Measurements from ENCODE around the gene RAP2B.
"Not testable (repeated sequence)": the region's sequence is repeated elsewhere in the genome, so short reads cannot be mapped to it uniquely, and the experiment has no call there.

The RAP2B gene

GRCh38 chr3:153144071-153144470, 18.0 kb upstream of the RAP2B start:
- Histone ChIP-seq H3K4me3 (replicated peaks; ENCODE audit: low read depth, low read length) (no peak overlapping the region), H3K36me3 (ENCODE audit: control insufficient read depth, insufficient read depth, low read length) (no peaks in the 10 kb centered on the region), H3K27me3 (replicated peaks; ENCODE audit: control insufficient read depth, insufficient read depth, low read length) (no peaks in the 10 kb centered on the region)
- no peak for TF ChIP-seq CTCF (IDR thresholded peaks at IDR 0.05; ENCODE audit: insufficient read depth, low read length, poor library complexity, severe bottlenecking)
- DNase-seq (ENCODE audit: extremely low read depth, insufficient read length) = no peak

GRCh38 chr3:153144779-153145178, 17.2 kb upstream of the RAP2B start:
- Histone ChIP-seq H3K36me3 (ENCODE audit: control insufficient read depth, insufficient read depth, low read length) (no peaks in the 10 kb centered on the region), H3K4me3 (replicated peaks; ENCODE audit: low read depth, low read length) (no peak overlapping the region), H3K27me3 (replicated peaks; ENCODE audit: control insufficient read depth, insufficient read depth, low read length) (no peaks in the 10 kb centered on the region)
- no peak for DNase-seq (ENCODE audit: extremely low read depth, insufficient read length)
- TF ChIP-seq CTCF (IDR thresholded peaks at IDR 0.05; ENCODE audit: insufficient read depth, low read length, poor library complexity, severe bottlenecking) = no peak

- no peak for DNase-seq (ENCODE audit: extremely low read depth, insufficient read length)
- H3K36me3 ChIP-seq (ENCODE audit: control insufficient read depth, insufficient read depth, low read length) = no peaks in the 10 kb centered on the region
- TF ChIP-seq CTCF (IDR thresholded peaks at IDR 0.05; ENCODE audit: insufficient read depth, low read length, poor library complexity, severe bottlenecking) = no peak
- no peak overlapping the region for H3K4me3 ChIP-seq (replicated peaks; ENCODE audit: low read depth, low read length)
- H3K27me3 ChIP-seq (replicated peaks; ENCODE audit: control insufficient read depth, insufficient read depth, low read length) = no peaks in the 10 kb centered on the region
Observed at GRCh38 chr3:153145454-153145853, 16.6 kb upstream of the RAP2B start.

- Histone ChIP-seq H3K4me3 (replicated peaks; ENCODE audit: low read depth, low read length) (no peak overlapping the region), H3K27me3 (replicated peaks; ENCODE audit: control insufficient read depth, insufficient read depth, low read length) (no peaks in the 10 kb centered on the region), H3K36me3 (ENCODE audit: control insufficient read depth, insufficient read depth, low read length) (no peaks in the 10 kb centered on the region)
- peak; percentile 1 for TF ChIP-seq CTCF (IDR thresholded peaks at IDR 0.05; ENCODE audit: insufficient read depth, low read length, poor library complexity, severe bottlenecking)
- DNase-seq (ENCODE audit: extremely low read depth, insufficient read length) = no peak
Observed at GRCh38 chr3:153146191-153147053, 15.6 kb upstream of the RAP2B start.

GRCh38 chr3:153150991-153151390, 11.0 kb upstream of the RAP2B start:
- H3K36me3 ChIP-seq (ENCODE audit: control insufficient read depth, insufficient read depth, low read length) = no peaks in the 10 kb centered on the region
- H3K27me3 ChIP-seq (replicated peaks; ENCODE audit: control insufficient read depth, insufficient read depth, low read length) = no peaks in the 10 kb centered on the region
- no peak for DNase-seq (ENCODE audit: extremely low read depth, insufficient read length)
- TF ChIP-seq CTCF (IDR thresholded peaks at IDR 0.05; ENCODE audit: insufficient read depth, low read length, poor library complexity, severe bottlenecking) = no peak
- H3K4me3 ChIP-seq (replicated peaks; ENCODE audit: low read depth, low read length) = no peak overlapping the region

- not testable (repeated sequence) for DNase-seq (ENCODE audit: extremely low read depth, insufficient read length); H3K4me3 ChIP-seq (replicated peaks; ENCODE audit: low read depth, low read length); H3K27me3 ChIP-seq (replicated peaks; ENCODE audit: control insufficient read depth, insufficient read depth, low read length); H3K36me3 ChIP-seq (ENCODE audit: control insufficient read depth, insufficient read depth, low read length)
Observed at GRCh38 chr3:153155786-153156185, 6.2 kb upstream of the RAP2B start.

All from GM06990 (cell line).